Measurements from ENCODE around the gene CALHM3.

- TF ChIP-seq EZH2phosphoT487 (IDR thresholded peaks at IDR 0.05; ENCODE audit: low read depth, severe bottlenecking, unreplicated experiment), result no peak
- no peak for TF ChIP-seq CTCF (IDR thresholded peaks at IDR 0.05; ENCODE audit: poor library complexity)
- TF ChIP-seq EZH2 (IDR thresholded peaks at IDR 0.05; ENCODE audit: borderline replicate concordance), result no peak
These were observed 8.3 kb upstream of the CALHM3 start for GRCh38 chr10:103487410-103487708.

Data from hepatocyte (in vitro differentiated cells).